ENCODE measurements around the gene ZNF497. TPM values are rescaled to one million over a fixed set of nuclear protein-coding genes. Genes with fewer than 3 reads are reported as not detected.
A peak's percentile ranks its signal among the peaks of the same experiment; 100 is the strongest.

ZNF497 gene
- total and polyA plus RNA-seq, 8 donors = 0.95 to 5.3 (median 1.6) TPM

- intact Hi-C loops (cut with DNase I) = no loop called here
- Histone ChIP-seq H3K36me3 (peaks cover 0 to 7% (median 0%) of the 10 kb centered on the region in 3 donors), H3K4me1 (no peaks in the 10 kb centered on the region), H3K27ac (no peak overlapping the region), H3K27me3 (no peaks in the 10 kb centered on the region), H3K4me3 (no peak overlapping the region), H3K9me3 (no peaks in the 10 kb centered on the region)
- WGBS, 2 donors = 95 to 98% methylated on average over 4 of the region's 4 CpGs
- no peak for TF ChIP-seq CTCF (IDR thresholded peaks at IDR 0.05)
- FAIRE-seq (no peak), ATAC-seq (no peak), DNase-seq (no peak)
Observed at GRCh38 chr19:58336820-58337219, 25.7 kb downstream of the ZNF497 start.

GRCh38 chr19:58336216-58336615, 26.3 kb downstream of the ZNF497 start:
- no peaks in the 10 kb centered on the region for H3K9me3 ChIP-seq
- no peak for FAIRE-seq
- H3K36me3 ChIP-seq = peaks cover 0 to 7% (median 0%) of the 10 kb centered on the region in 3 donors
- DNase-seq = no peak
- H3K4me3 ChIP-seq = no peak overlapping the region
- H3K27ac ChIP-seq = no peak overlapping the region
- TF ChIP-seq CTCF (IDR thresholded peaks at IDR 0.05) = no peak
- H3K4me1 ChIP-seq = no peaks in the 10 kb centered on the region
- no peaks in the 10 kb centered on the region for H3K27me3 ChIP-seq
- no peak for ATAC-seq
- intact Hi-C loops (cut with DNase I) = no loop called here
- WGBS, 2 donors = 91 to 96% methylated on average over 1 of the region's 1 CpG

- Histone ChIP-seq H3K9me3 (no peaks in the 10 kb centered on the region), H3K4me3 (no peak overlapping the region), H3K27me3 (no peaks in the 10 kb centered on the region), H3K27ac (no peak overlapping the region), H3K36me3 (peaks cover 0 to 7% (median 0%) of the 10 kb centered on the region in 3 donors), H3K4me1 (no peaks in the 10 kb centered on the region)
- FAIRE-seq (no peak), DNase-seq (no peak), ATAC-seq (no peak)
- intact Hi-C loops (cut with DNase I) = no loop called here
- WGBS, 2 donors = 77 to 82% methylated on average over 3 of the region's 3 CpGs
- TF ChIP-seq CTCF (IDR thresholded peaks at IDR 0.05) = no peak
Observed at GRCh38 chr19:58335630-58336029, 26.9 kb downstream of the ZNF497 start.

GRCh38 chr19:58334691-58335249, 27.8 kb downstream of the ZNF497 start:
- Histone ChIP-seq H3K27me3 (no peaks in the 10 kb centered on the region), H3K4me1 (no peaks in the 10 kb centered on the region), H3K4me3 (no peak overlapping the region), H3K36me3 (peaks cover 0 to 7% (median 0%) of the 10 kb centered on the region in 3 donors), H3K9me3 (no peaks in the 10 kb centered on the region), H3K27ac (no peak overlapping the region)
- ATAC-seq (no peak), DNase-seq (peak in 1 of 6 donors; percentile 58), FAIRE-seq (no peak)
- TF ChIP-seq CTCF (IDR thresholded peaks at IDR 0.05) = no peak
- intact Hi-C loops (cut with DNase I) = no loop called here
- WGBS, 2 donors = 94 to 97% methylated on average over 19 of the region's 19 CpGs

- no peaks in the 10 kb centered on the region for H3K36me3 ChIP-seq
- 86 to 88% methylated on average over 1 of the region's 1 CpG for WGBS, 2 donors
Observed at GRCh38 chr19:58332697-58333096, 29.9 kb downstream of the ZNF497 start.

More at GRCh38 chr19:58332697-58333096, 29.9 kb downstream of the ZNF497 start:
- peaks cover 0 to 6% (median 5%) of the 10 kb centered on the region in 3 donors for H3K4me1 ChIP-seq
- intact Hi-C loops (cut with DNase I) = no loop called here
- H3K9me3 ChIP-seq = no peaks in the 10 kb centered on the region
- no peak for DNase-seq
- TF ChIP-seq CTCF (IDR thresholded peaks at IDR 0.05) = no peak
- H3K27me3 ChIP-seq = no peaks in the 10 kb centered on the region
- H3K4me3 ChIP-seq = no peak overlapping the region
- no peak for ATAC-seq
- no peak overlapping the region for H3K27ac ChIP-seq
- no peak for FAIRE-seq
